MCF 10A (cell line): ENCODE measurements around the gene PAX3. TPM values are rescaled to one million over a fixed set of nuclear protein-coding genes. Genes with fewer than 3 reads are reported as not detected.

ENCODE experiments used
- BruUV-seq: library from RNA; stranded (reverse); fragments of 400-500 nt; replicated peaks from 2 replicates; lab custom pipeline; 2021; lab: Mats Ljungman, UMichigan
- CTCF ChIA-PET: fragments of 300-600 bp; sonication (Branson Sonifier 250); formaldehyde crosslinking; extraction: SDS; loops from one replicate; lab custom pipeline; 2021; ENCODE audit warnings: antibody characterized with exemption, inconsistent platforms; lab: Yijun Ruan, JAX
- POLR2A ChIA-PET: fragments of 300-600, 350-650 bp; sonication (Branson Sonifier 250); formaldehyde crosslinking; extraction: SDS; loops from one replicate; lab custom pipeline; 2020; ENCODE audit warnings: antibody characterized with exemption, inconsistent platforms; lab: Yijun Ruan, JAX
- DNase-seq: peaks from one replicate; pipeline ENCODE4 v3.0.0-alpha.2; 2018; ENCODE audit not compliant: unreplicated experiment
- H3K27ac Mint-ChIP-seq: one replicate; pipeline ENCODE4 v1.8.0; 2022; ENCODE audit warnings: mild to moderate bottlenecking, low read depth, mixed read lengths; ENCODE audit not compliant: unreplicated experiment
- H3K27me3 Mint-ChIP-seq: one replicate; pipeline ENCODE4 v1.8.0; 2022; ENCODE audit warnings: mixed read lengths; ENCODE audit not compliant: insufficient read depth, unreplicated experiment
- H3K36me3 Mint-ChIP-seq: one replicate; pipeline ENCODE4 v1.8.0; 2022; ENCODE audit warnings: mild to moderate bottlenecking, moderate library complexity, mixed read lengths; ENCODE audit not compliant: insufficient read depth, unreplicated experiment
- H3K4me1 Mint-ChIP-seq: one replicate; pipeline ENCODE4 v1.8.0; 2022; ENCODE audit warnings: mixed read lengths; ENCODE audit not compliant: insufficient read depth, unreplicated experiment
- H3K4me3 Mint-ChIP-seq: one replicate; pipeline ENCODE4 v1.8.0; 2022; ENCODE audit warnings: mild to moderate bottlenecking, moderate library complexity, mixed read lengths; ENCODE audit not compliant: unreplicated experiment
- H3K9me3 Mint-ChIP-seq: one replicate; pipeline ENCODE4 v1.8.0; 2022; ENCODE audit warnings: mixed read lengths; ENCODE audit not compliant: unreplicated experiment
- CTCF ChIP-seq: fragments of 200-600 bp; IDR thresholded peaks from one replicate; pipeline ENCODE4 v1.8.0; 2022; ENCODE audit warnings: antibody characterized with exemption, mild to moderate bottlenecking; ENCODE audit not compliant: unreplicated experiment
- intact Hi-C: fragments of 100-400 bp; cut with micrococcal nuclease; formaldehyde crosslinking; loops from 2 replicates; pipeline ENCODE4 v1.14.1; 2022
- total RNA-seq: library from RNA; stranded (reverse); gene quantifications from 2 replicates; pipeline ENCODE4 v1.2.3, GENCODE V29; 2022

Gene PAX3
- total RNA-seq, 1 experiment from 2014 or later, result not detected

- no peak for DNase-seq
- Mint-ChIP-seq H3K27ac (no peak overlapping the region), H3K9me3 (no peaks in the 10 kb centered on the region), H3K27me3 (peaks cover 100% of the 10 kb centered on the region), H3K4me1 (peaks cover 7% of the 10 kb centered on the region), H3K4me3 (no peak overlapping the region), H3K36me3 (no peaks in the 10 kb centered on the region)
- ChIA-PET CTCF (interaction anchor here (0.6 to 1.0 kb wide), 2 partner anchors 18 to 172 kb away, joined by 3 read pairs; no protein-coding TSS in a partner anchor), POLR2A (no interaction called here)
- intact Hi-C loops, result no loop called here
- no TSS peak for BruUV-seq
- TF ChIP-seq CTCF, result no peak
Observed at GRCh38 chr2:222289278-222290160, 9.3 kb downstream of the PAX3 start.

GRCh38 chr2:222288590-222289277 lies 10.1 kb downstream of the PAX3 start:
- DNase-seq, result no peak
- no peak for TF ChIP-seq CTCF
- Mint-ChIP-seq H3K36me3 (no peaks in the 10 kb centered on the region), H3K9me3 (no peaks in the 10 kb centered on the region), H3K27ac (no peak overlapping the region), H3K4me3 (no peak overlapping the region), H3K27me3 (peaks cover 100% of the 10 kb centered on the region), H3K4me1 (peaks cover 7% of the 10 kb centered on the region)
- no TSS peak for BruUV-seq
- ChIA-PET CTCF (no interaction called here), POLR2A (no interaction called here)
- intact Hi-C loops, result no loop called here

- BruUV-seq, result no TSS peak
- no peak for DNase-seq
- Mint-ChIP-seq H3K27me3 (peaks cover 100% of the 10 kb centered on the region), H3K36me3 (no peaks in the 10 kb centered on the region), H3K4me1 (peaks cover 7% of the 10 kb centered on the region), H3K9me3 (no peaks in the 10 kb centered on the region), H3K4me3 (no peak overlapping the region), H3K27ac (no peak overlapping the region)
- intact Hi-C loops, result no loop called here
- no peak for TF ChIP-seq CTCF
- ChIA-PET POLR2A (no interaction called here), CTCF (no interaction called here)
Observed at GRCh38 chr2:222287862-222288479, 10.8 kb downstream of the PAX3 start.

GRCh38 chr2:222284466-222284865 lies 14.3 kb downstream of the PAX3 start:
- no peaks in the 10 kb centered on the region for H3K36me3 Mint-ChIP-seq
- H3K27ac Mint-ChIP-seq, result no peak overlapping the region
- H3K4me1 Mint-ChIP-seq, result no peaks in the 10 kb centered on the region
- no peak overlapping the region for H3K4me3 Mint-ChIP-seq
- ChIA-PET POLR2A (no interaction called here), CTCF (interaction anchor here (0.9 to 1.1 kb wide), 2 partner anchors 17 to 259 kb away, joined by 3 to 6 read pairs; no protein-coding TSS in a partner anchor)
- intact Hi-C loops, result no loop called here
- no peak for DNase-seq
- BruUV-seq, result no TSS peak
- H3K27me3 Mint-ChIP-seq, result peaks cover 100% of the 10 kb centered on the region
- TF ChIP-seq CTCF, result no peak
- no peaks in the 10 kb centered on the region for H3K9me3 Mint-ChIP-seq
